ENCODE results near the gene BHLHE41. TPM values are rescaled to one million over a fixed set of nuclear protein-coding genes. Genes with fewer than 3 reads are reported as not detected.

The BHLHE41 gene
- total RNA-seq, 1 donor from 2014 or later = 2.9 TPM

DNA sequence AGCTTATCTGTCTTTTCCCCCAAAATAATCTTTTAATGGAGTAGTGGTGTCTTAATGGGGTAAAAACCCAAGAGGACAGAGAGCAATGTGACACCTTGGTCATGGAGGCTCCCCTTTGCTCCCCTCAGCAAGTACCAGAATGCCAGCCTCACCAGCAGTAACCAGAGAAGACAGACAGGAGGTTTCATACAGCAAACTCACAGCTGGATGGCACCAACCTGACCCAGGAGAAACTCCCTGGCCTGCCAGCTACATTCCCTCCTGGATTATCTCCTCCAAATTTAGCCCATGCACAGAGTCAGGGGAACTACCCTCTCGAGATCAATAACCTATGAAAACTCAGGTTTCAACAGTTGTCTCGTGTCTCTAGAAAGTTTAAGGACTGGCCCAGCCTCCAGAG, 15.9 kb downstream of the BHLHE41 start:
- Histone ChIP-seq H3K27ac (ENCODE audit: low read depth, low read length) (no peak overlapping the region), H3K27me3 (ENCODE audit: insufficient read depth, low read length) (no peaks in the 10 kb centered on the region), H3K4me2 (ENCODE audit: low read length) (no peak overlapping the region), H3K79me2 (ENCODE audit: insufficient read depth, low read length) (no peaks in the 10 kb centered on the region), H3K9me3 (ENCODE audit: insufficient read depth, low read depth, low read length) (no peaks in the 10 kb centered on the region), H2AFZ (ENCODE audit: low read depth, low read length) (no peak overlapping the region), H4K20me1 (ENCODE audit: insufficient read depth, low read length) (no peaks in the 10 kb centered on the region), H3K4me1 (ENCODE audit: insufficient read depth, low read length) (peaks cover 10% of the 10 kb centered on the region), H3K9ac (ENCODE audit: low read length) (no peak overlapping the region), H3K36me3 (ENCODE audit: insufficient read depth, low read length) (no peaks in the 10 kb centered on the region), H3K4me3 (ENCODE audit: insufficient read depth, low read depth, low read length) (no peak overlapping the region)
- FAIRE-seq (no peak), DNase-seq (ENCODE audit: low read depth) (no peak)
- Mint-ChIP-seq H3K27me3 (ENCODE audit: low read depth, unreplicated experiment) (peaks cover 11% of the 10 kb centered on the region), H3K4me1 (ENCODE audit: low read depth, unreplicated experiment) (peaks cover 13% of the 10 kb centered on the region), H3K36me3 (ENCODE audit: low read depth, unreplicated experiment) (no peaks in the 10 kb centered on the region), H3K4me3 (ENCODE audit: unreplicated experiment) (no peak overlapping the region), H3K27ac (ENCODE audit: unreplicated experiment) (no peak overlapping the region), H3K9me3 (ENCODE audit: unreplicated experiment) (no peaks in the 10 kb centered on the region)
- no peak for TF ChIP-seq EZH2 (IDR thresholded peaks at IDR 0.05; ENCODE audit: insufficient read depth, low read length)
- TF ChIP-seq, protein P1, sequence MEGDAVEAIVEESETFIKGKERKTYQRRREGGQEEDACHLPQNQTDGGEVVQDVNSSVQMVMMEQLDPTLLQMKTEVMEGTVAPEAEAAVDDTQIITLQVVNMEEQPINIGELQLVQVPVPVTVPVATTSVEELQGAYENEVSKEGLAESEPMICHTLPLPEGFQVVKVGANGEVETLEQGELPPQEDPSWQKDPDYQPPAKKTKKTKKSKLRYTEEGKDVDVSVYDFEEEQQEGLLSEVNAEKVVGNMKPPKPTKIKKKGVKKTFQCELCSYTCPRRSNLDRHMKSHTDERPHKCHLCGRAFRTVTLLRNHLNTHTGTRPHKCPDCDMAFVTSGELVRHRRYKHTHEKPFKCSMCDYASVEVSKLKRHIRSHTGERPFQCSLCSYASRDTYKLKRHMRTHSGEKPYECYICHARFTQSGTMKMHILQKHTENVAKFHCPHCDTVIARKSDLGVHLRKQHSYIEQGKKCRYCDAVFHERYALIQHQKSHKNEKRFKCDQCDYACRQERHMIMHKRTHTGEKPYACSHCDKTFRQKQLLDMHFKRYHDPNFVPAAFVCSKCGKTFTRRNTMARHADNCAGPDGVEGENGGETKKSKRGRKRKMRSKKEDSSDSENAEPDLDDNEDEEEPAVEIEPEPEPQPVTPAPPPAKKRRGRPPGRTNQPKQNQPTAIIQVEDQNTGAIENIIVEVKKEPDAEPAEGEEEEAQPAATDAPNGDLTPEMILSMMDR (IDR thresholded peaks at IDR 0.05; ENCODE audit: insufficient read depth, low read depth, low read length) = no peak

DNA sequence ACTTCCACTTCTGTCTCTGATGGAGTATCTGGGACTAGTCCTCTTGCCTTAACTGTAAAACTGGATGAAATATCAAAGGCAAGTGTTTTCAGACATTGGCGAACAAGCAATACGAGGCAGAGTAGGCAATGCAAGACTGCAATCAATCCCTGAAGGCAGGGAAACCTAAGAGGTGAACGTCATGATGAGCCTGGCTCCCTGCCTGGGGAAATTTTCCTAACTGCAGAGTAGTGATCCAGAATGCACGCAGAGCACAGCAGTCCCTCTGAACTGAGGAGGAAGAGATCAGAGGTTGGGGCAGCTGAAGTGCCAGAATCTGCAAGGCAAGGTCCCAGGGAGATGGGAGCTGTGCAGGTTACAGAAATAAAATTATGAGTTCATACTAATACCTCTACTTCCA, 18.5 kb downstream of the BHLHE41 start:
- H3K36me3 Mint-ChIP-seq (ENCODE audit: low read depth, unreplicated experiment) = no peaks in the 10 kb centered on the region
- H3K9me3 Mint-ChIP-seq (ENCODE audit: unreplicated experiment) = no peaks in the 10 kb centered on the region
- no peaks in the 10 kb centered on the region for H3K4me1 Mint-ChIP-seq (ENCODE audit: low read depth, unreplicated experiment)
- DNase-seq (ENCODE audit: low read depth) (no peak), FAIRE-seq (no peak)
- Histone ChIP-seq H3K27ac (ENCODE audit: low read depth, low read length) (no peak overlapping the region), H3K4me1 (ENCODE audit: insufficient read depth, low read length) (no peaks in the 10 kb centered on the region), H3K9ac (ENCODE audit: low read length) (no peak overlapping the region), H3K27me3 (ENCODE audit: insufficient read depth, low read length) (no peaks in the 10 kb centered on the region), H3K4me2 (ENCODE audit: low read length) (no peak overlapping the region), H3K79me2 (ENCODE audit: insufficient read depth, low read length) (no peaks in the 10 kb centered on the region), H4K20me1 (ENCODE audit: insufficient read depth, low read length) (no peaks in the 10 kb centered on the region), H2AFZ (ENCODE audit: low read depth, low read length) (no peak overlapping the region), H3K9me3 (ENCODE audit: insufficient read depth, low read depth, low read length) (no peaks in the 10 kb centered on the region), H3K36me3 (ENCODE audit: insufficient read depth, low read length) (no peaks in the 10 kb centered on the region), H3K4me3 (ENCODE audit: insufficient read depth, low read depth, low read length) (no peak overlapping the region)
- no peak overlapping the region for H3K4me3 Mint-ChIP-seq (ENCODE audit: unreplicated experiment)
- no peak overlapping the region for H3K27ac Mint-ChIP-seq (ENCODE audit: unreplicated experiment)
- TF ChIP-seq EZH2 (IDR thresholded peaks at IDR 0.05; ENCODE audit: insufficient read depth, low read length) = no peak
- TF ChIP-seq, protein P1 (IDR thresholded peaks at IDR 0.05; ENCODE audit: insufficient read depth, low read depth, low read length) = no peak
- peaks cover 6% of the 10 kb centered on the region for H3K27me3 Mint-ChIP-seq (ENCODE audit: low read depth, unreplicated experiment)

DNA sequence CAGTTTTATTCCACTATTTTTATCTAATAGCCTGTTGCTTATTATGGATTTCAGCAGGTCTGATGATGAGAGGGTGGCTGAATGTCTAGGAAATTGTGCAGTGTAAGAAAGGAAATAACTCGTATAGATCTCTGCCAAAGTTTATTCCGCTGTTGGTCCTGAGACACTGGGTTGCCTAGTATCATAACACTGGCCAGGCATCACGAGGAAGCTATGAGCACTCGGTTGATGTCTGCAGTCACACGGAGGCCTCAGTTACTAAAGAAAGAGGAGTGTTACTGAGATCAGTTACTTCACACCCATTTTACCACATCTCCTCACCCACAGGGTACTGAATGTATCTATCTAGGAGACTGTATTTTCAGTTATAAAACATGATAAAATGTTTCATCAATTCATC, 21.9 kb downstream of the BHLHE41 start:
- FAIRE-seq (no peak), DNase-seq (ENCODE audit: low read depth) (no peak)
- no peaks in the 10 kb centered on the region for H3K79me2 ChIP-seq (ENCODE audit: insufficient read depth, low read length)
- H3K27ac ChIP-seq (ENCODE audit: low read depth, low read length) = no peak overlapping the region
- H3K36me3 Mint-ChIP-seq (ENCODE audit: low read depth, unreplicated experiment) = no peaks in the 10 kb centered on the region
- H3K4me1 Mint-ChIP-seq (ENCODE audit: low read depth, unreplicated experiment) = no peaks in the 10 kb centered on the region
- H3K4me1 ChIP-seq (ENCODE audit: insufficient read depth, low read length) = no peaks in the 10 kb centered on the region
- no peak overlapping the region for H3K9ac ChIP-seq (ENCODE audit: low read length)
- H3K27me3 ChIP-seq (ENCODE audit: insufficient read depth, low read length) = no peaks in the 10 kb centered on the region
- H3K36me3 ChIP-seq (ENCODE audit: insufficient read depth, low read length) = no peaks in the 10 kb centered on the region
- no peaks in the 10 kb centered on the region for H3K9me3 ChIP-seq (ENCODE audit: insufficient read depth, low read depth, low read length)
- H3K9me3 Mint-ChIP-seq (ENCODE audit: unreplicated experiment) = no peaks in the 10 kb centered on the region
- H4K20me1 ChIP-seq (ENCODE audit: insufficient read depth, low read length) = no peaks in the 10 kb centered on the region
- peaks cover 5% of the 10 kb centered on the region for H3K27me3 Mint-ChIP-seq (ENCODE audit: low read depth, unreplicated experiment)
- H3K4me3 Mint-ChIP-seq (ENCODE audit: unreplicated experiment) = no peak overlapping the region
- no peak overlapping the region for H3K27ac Mint-ChIP-seq (ENCODE audit: unreplicated experiment)
- H3K4me2 ChIP-seq (ENCODE audit: low read length) = no peak overlapping the region
- H2AFZ ChIP-seq (ENCODE audit: low read depth, low read length) = no peak overlapping the region
- TF ChIP-seq, protein P1 (IDR thresholded peaks at IDR 0.05; ENCODE audit: insufficient read depth, low read depth, low read length) = no peak
- no peak for TF ChIP-seq EZH2 (IDR thresholded peaks at IDR 0.05; ENCODE audit: insufficient read depth, low read length)
- H3K4me3 ChIP-seq (ENCODE audit: insufficient read depth, low read depth, low read length) = no peak overlapping the region

Measured in astrocyte (in vitro differentiated cells and primary cell).